Kidney tubule cell (primary cell): Measurements from ENCODE around the gene DMD.
"Not testable (repeated sequence)": the region's sequence is repeated elsewhere in the genome, so short reads cannot be mapped to it uniquely, and the experiment has no call there.

Experiments
- DNase-seq: peaks from one replicate; pipeline ENCODE4 v3.0.0-alpha.2; 2018; ENCODE audit warnings: low spot score

DMD gene

DNA sequence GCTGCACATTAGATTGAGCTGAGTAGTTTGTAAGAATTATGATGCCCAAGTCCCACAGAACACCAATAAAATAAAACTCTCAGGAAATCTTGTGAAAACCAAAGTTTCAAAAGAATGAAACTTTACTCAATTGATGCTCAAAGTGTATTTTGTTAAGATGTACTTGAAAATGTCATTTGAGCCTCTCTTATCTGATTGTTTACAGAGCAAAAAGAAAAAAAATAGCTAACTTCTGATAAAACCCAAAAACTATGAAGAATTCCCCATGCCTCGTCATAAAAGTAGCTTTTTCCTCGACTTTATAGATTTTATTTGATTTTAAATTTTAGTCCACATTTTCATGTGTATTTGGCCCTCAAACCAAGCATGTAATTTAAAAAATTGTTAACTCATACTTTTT lies 1618.0 kb downstream of the DMD start:
- no peak for DNase-seq

DNA sequence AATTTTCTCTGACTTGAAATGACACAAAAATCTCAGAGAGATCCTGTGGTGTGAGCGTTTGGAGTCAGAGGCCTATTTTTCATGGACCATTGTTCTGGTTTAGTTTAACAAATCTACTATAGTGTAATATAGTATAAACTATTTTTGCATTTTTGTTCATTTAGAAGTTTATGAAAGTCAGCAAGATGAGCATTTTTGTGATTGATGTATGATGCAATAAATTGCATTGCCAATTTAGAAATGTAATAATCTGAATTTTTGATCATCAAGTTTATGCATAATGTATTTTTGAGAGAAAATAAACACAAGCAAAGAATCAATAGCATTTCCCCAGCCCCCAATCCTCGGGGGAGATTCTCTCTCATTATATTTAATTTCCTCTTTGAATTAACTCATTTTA lies 1620.0 kb downstream of the DMD start:
- no peak for DNase-seq

DNA sequence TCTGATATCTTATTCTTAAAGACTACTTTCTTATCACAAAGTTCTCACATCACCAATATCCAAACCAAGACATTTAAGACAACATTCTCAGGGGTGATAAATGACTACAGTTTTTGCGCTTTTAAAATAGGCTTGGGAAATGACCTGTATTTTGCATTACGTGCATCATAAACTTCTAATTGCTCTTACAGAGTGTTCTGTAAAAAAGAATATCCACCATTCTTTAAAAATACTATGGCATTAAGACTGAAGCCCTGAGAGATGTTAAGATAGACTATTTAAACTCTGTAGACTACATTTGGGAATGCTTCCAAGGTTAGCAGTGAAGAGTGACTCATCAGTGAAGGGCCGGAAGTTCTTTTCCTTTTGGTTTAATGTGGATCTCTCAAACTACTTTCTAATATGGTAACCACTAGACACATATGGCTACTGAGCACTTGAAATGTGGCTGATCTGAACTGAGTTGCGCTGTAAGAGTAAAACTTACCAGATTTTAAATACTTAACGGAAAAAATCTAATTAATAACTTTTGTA lies 1620.7 kb downstream of the DMD start:
- peak; percentile 37 for DNase-seq

DNA sequence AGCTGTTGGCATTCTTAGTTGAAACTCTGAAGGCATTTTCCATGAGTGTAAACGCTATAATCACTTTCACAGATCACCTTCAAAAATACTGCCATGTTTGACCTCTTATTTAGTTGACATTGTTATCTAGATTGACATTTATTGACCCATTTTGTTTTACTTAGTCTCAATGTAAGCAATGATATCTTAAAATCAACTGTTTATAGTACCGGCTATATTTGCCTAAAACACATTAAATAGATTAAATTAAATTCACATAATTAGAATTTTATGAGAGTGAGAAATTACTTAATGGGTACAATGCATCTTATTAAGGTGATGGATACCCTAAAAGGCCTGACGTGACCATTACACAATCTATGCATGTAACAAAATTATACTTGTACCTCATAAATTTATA lies 1621.8 kb downstream of the DMD start:
- DNase-seq: no peak

DNA sequence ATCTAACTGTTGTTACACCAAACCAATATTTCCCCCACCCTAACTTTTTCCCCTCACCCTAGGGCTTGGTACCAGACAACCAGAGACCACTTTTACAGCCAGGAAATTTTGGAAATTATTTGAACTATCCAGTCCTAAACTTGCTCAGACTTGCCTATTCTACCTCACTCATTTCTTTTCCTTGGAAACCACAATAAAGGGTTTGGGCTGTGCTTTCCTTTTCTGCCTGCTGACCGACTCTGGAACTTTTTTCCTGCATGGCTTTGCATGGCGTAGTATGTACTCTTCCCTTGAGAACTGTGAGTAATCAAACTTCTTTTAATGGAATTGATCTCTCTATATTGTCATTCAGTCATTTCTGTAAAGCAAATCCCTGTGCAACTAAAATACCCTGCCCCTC lies 1623.0 kb downstream of the DMD start:
- no peak for DNase-seq

DNA sequence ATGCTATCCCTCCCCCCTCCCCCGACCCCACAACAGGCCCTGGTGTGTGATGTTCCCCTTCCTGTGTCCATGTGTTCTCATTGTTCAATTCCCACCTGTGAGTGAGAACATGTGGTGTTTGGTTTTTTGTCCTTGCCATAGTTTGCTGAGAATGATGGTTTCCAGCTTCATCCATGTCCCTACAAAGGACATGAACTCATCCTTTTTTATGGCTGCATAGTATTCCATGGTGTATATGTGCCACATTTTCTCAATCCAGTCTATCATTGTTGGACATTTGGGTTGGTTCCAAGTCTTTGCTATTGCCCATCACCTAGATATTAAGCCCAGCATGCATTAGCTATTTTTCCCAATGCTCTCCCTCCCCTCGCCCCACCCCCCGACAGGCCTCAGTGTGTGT lies 1627.5 kb downstream of the DMD start:
- DNase-seq: not testable (repeated sequence)

DNA sequence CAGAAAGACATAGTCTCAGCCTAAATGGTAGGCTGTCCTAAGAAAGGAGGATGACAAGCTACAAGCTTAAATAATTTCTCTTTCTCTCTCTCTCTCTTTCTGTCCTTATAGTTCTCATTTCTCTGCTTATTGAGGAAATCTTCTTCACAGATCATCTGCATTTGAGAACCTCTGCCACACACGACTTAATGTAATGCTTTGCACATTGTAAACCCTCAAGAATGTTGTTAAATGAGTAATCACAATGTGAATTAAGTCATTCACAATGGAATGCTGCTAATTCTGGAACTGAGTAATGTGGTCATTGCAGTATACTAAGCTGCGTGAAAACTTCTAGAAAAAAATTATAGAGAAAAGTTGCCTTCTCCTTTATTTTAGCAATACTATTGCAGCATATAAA lies 1630.6 kb downstream of the DMD start:
- DNase-seq: peak; percentile 81

DNA sequence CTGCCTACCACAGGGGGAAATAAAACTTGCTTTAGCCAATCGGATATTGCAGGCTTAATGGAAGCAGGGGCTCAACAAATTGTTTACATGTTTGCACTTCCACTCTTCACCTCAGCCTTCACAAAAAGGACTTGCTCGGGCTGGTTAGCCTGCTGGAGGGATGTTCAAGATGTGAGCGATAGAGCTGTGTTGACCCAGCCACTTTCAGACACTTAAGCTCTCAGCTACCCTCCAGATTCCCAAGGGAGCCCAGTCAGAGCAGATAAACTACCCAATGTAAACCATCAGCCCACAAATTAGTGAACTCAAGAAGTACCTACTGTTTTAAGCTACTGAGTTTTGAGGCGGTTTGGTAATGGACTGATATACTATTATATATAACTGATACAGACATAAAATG lies 1631.1 kb downstream of the DMD start:
- peak; percentile 13 for DNase-seq

DNA sequence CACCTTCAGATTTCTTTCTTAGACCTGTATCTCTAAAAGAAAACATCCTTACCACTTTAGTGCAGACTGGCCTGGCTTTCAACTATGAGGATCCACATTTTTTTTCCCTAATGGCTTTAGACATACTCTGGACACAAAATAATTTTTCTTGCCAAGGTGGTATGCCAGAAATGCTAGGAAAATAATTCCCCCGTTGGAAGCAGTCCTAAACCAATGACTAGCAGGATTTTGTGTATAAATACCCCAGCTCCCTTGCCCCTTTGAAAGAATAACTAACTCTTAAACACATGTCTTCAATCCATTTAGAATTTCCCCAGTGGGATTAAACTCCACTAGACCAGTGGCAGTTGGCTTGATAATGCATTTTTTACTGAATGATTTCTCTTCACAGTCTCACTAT lies 1639.0 kb downstream of the DMD start:
- DNase-seq: no peak

DNA sequence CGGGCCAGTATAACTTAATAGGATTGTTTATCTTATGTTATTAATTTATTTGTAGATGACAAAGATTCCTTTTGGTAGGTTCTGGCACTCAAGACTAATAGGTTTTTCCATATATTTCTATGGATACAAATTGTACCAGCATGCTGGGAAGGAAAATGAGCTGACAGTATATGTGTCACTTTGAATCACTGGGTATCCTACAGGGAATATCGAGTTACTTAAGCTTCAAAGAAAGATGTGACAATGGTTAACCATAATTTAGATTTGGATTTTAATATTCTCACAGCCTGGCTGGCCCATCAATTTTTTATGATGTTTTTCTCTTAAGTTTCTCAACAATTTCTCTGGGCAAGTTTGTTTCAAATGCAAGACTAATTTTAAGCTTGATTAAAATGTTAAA lies 1640.7 kb downstream of the DMD start:
- DNase-seq: no peak

DNA sequence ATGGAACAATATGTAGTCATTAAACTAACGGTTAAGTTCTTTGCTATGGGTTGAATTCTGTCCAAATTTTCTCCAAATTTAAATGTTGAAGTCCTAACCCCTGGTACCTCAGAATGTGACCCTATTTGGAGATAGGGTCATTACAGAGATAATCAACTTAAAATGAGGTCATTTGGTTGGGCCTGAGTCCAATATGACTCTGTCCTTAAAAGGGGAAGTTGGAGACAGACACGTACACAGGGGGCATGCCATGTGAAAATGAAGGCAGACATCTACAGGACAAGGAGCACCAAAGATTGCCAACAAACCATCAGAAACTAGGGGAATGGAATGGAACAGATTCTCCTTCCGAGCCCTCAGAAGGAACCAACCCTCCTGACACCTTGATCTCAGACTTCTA lies 1647.6 kb downstream of the DMD start:
- no peak for DNase-seq

DNA sequence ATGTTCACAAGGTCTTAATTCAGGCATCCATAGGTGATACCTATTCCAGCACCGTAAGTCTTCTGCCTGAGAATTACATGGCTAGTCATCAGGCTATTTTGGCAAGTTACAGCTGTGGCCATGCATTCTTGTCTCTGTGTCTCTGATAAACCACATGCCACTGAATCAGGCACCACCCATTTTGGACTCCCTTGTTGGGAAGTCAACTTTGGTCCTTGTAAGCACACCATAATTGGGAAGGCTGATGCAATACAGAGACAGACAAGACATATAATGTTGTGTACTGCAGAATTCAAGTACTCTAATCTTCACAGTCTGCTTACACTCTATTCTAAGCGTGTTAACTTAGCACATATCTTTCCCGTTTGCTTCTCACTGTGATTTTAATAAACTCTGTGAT lies 1655.8 kb downstream of the DMD start:
- no peak for DNase-seq

DNA sequence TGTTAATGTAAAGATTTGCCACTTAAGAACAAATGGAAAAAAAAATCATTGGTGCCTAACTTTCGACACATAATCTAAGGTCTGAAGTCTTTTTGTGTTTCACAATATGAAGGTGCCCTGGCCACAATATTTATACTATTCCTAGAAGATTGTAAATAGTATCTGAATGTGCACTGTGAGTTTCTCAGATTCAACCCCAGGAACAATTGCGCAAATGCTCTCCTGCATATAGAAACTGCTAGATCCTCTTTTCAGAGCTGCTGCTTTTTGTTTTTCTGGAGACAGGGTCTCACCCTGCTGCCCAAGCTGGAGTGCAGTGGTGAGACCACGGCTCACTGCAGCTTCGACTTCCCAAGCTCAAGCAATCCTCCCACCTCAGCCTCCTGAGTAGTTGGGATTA lies 1659.4 kb downstream of the DMD start:
- no peak for DNase-seq

DNA sequence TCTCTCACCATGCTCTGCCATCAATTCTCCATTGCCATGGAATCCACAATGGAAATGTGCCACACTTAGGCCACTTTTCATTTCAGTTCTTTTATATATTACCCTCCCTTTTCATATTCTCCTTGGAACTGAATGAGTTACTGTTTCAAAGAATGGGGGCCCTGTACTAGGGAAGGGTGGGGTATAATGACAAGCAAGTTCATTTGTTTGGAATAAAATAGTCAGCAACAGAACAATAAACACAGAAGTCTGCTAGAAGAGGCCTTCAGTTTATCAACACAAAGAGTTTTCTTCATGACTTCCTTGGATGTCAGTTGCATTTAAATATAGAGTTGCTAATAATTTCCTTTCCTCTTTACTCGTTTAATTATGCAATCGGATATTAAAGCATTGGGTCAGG lies 1661.2 kb downstream of the DMD start:
- no peak for DNase-seq

DNA sequence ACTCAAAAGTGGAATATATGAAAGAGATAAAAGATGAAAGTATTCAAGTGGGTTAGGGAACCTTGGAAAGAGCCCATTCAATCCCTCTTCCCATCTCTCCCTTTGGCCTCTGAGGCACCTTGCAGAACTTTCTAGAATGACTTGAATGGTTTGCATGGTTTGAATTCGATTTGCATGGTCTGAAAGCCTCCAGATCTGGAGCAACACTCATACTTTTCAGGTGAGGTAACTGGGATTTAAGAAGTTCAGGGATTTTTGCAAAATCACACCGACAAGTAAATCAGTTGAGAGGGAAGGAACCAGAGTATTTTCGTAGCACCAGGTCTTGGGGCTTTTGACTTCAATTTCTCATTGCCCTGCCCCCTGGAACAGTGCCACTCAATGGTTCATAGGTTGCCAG lies 1663.5 kb downstream of the DMD start:
- DNase-seq: no peak

DNA sequence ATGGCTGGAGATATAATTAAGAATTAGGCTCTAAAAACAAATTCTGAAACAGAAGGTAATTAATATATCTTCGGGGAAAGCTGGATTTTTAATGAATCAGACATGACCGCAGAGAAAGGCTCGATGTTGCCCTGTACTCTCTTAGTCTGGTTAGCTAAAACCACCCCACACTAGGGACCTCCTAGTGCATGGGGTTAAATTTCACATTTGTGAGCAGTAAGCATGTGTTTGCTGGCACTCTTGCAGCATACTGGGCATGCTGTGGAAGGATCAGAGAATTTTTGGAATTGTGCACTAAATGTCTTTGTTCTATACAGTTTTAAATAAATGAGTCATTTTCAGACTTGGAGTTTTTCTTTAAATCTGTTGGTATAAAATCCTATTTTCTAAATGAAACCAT lies 1663.9 kb downstream of the DMD start:
- DNase-seq: no peak

DNA sequence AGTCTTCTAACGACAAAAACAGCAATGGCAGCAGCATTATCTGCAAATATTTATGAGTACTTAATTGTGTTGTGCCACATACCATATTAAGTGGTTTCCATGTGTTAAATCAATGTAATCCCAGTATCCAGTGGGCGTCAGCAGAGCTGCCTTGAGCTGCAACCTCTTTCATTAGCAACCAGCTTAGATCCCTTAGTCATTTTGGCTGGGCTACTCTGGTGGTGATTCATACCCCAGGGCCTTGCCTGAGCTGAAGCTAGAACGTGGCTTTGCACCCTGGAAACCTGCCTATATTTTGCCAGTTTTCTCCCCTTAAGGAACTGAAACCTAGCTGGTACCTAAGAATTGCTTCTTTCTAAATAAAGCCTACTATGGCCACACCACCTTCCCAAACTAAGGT lies 1665.2 kb downstream of the DMD start:
- peak; percentile 71 for DNase-seq

DNA sequence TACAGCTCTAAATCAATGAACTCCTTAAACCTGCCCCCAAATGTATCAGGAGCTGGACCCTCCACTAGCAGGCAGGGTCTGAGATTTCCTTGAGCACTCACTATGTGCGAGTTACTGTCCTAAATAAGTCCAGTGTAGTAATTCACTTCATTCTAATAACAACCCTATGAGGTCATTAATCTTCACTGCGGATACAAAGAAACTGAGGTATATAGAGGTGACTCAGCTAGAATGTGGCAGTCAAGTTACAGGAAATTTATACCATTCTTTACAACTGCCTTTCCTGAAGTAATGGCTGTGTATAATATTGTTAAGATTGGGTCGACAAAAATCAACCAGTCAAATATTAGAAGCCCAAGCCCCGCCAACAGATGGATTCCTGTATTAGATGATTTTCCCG lies 1665.6 kb downstream of the DMD start:
- peak; percentile 30 for DNase-seq

DNA sequence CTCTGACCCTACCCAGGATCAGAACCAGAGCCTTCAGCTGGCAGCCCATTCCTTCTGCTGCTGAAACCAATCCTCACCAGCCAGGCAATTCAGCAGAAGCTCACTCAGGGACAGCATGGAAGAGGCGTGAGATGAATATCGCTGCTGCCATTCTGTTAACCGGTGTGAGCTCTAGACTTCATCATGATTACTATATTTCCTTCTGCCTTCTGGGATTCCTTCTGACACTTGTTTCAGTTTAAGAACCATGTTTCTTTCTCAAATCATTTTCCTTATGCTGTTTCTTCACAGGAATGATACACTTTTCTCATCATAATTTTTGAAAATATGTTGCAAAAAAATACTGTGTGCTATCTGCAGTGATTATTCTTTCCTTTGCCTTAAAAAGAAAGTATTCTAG lies 1666.2 kb downstream of the DMD start:
- no peak for DNase-seq

DNA sequence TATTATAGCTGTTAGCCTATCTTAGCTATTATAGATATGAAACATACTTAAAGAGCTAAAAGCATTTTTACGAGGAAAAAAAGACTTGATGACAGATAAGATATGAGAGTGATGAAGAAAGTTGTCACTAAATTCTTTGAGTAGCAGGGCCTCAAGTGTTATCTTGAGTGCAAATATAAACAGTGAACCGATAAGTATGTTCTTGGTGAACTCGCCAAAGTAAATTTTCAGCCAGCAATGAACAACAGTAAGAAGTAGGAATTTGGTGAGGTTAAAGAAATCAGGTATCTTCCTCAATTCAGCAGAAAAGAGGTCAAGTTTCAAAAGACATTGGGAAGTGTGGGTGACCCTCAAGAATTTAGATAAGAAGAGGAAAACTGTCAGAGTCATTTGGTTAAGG lies 1667.7 kb downstream of the DMD start:
- DNase-seq: no peak

DNA sequence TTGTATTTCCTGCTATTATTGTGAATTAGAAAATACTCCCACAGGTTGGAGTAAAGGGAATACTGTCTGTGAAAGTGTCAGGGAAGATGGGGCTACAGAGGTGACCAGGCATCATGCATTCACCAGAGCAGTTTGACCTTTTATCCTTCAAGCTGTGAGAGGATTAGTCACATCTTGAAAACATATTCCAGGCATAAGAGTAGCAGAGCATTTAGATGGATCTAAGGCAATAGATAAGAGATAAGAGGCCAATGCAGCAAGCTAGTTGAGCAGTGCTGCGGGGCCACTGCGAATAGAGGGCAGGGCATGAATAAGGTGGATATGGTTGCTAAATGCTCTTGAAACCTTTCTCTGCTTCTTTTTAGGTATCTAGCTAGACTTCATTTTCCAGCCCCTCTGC lies 1668.8 kb downstream of the DMD start:
- no peak for DNase-seq

DNA sequence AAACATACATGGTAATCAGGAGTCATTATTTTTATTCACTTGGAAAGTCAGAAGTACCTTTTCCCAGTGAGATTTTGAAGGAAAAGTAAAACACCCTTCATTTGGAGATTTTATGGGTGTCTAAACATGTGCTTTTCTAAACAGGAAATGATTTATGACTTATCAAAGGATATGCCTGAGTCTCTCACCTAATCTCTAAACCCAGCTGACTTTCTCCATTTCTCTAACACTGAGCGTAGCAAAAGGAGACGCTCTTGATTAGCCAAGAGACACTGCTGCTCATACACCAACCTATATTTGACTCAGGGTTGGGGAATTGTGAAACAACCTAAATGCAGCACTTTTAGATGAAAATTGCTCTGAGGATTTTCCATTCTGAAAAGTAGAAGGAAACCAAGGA lies 1671.0 kb downstream of the DMD start:
- DNase-seq: no peak

DNA sequence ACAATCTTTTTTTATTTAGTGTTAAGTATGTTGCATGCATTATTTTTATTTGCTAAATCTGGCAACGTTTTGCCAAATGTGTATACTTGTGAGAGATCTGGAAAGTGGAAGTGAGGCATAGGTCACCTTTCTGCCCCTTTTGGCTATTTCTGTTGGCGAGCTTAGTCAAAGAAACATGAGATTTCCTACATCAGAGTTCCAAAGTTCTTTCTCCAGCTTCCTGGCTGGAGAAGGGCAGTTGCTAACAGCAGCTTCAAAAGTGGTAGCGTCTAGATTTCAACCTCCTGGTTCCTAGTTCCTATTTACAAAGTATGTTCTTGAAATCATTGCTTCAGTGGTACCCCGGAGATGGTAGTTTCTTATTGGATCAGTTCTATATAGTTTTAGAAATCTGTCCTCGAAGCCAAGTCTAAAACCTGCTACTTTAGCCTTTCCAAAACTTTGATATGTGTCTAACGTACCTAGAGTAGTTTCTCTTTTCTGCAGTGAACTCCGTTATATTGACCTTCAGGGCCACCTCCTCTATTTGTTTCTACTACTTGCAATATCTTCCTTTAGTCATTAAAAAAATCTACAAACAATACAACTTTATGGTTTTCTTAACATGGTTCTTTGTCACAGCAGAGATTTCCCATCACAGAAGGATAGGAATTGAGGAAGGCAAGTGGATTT lies 1683.8 kb downstream of the DMD start:
- DNase-seq: no peak

DNA sequence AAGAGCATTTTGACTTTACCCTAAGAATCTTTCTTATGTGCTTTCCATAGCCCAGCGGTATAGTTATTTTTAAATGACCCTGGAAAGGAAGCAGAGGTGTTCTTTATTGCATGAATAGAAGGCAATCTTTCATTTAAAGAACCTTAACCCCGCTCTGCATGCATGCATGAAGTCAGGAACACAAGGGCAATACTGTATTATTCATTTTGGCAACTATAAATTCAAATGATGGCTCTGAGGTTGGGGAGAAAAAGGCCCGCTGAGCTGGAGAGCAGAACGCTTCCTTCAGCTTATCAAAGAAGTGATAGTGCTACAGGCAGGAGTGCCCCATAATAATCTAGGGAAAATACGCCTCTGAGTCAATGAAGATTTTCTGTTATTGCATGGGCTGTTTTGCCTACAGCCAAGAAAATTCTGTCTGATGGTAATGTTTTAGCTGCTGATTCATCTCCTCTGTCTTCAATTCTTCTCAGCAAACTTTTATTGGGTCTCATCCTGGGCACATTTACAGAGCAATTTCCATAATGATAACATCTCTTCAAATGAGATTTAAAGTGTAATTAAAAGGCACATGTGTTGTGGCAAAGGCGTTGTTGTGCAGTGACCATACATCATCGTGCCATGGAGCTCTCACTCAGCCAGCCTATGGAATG lies 1687.3 kb downstream of the DMD start:
- DNase-seq: no peak
